HEK293T (cell line): ENCODE measurements around the gene ANO2.

ENCODE experiments used
- CTCF ChIA-PET: fragments of 350-600 bp; formaldehyde crosslinking; extraction: SDS; loops from one replicate; lab custom pipeline; 2021; ENCODE audit warnings: antibody characterized with exemption, inconsistent platforms; lab: Yijun Ruan, JAX
- POLR2A ChIA-PET: fragments of 350-600 bp; formaldehyde crosslinking; extraction: SDS; loops from one replicate; lab custom pipeline; 2020; ENCODE audit warnings: antibody characterized with exemption, inconsistent platforms; lab: Yijun Ruan, JAX
- DNase-seq: peaks from one replicate; pipeline ENCODE4 v3.0.0; 2012; ENCODE audit warnings: mixed read lengths; ENCODE audit errors: extremely low spot score
- ARNT ChIP-seq: fragments of 450-650 bp; IDR thresholded peaks from 2 replicates; pipeline ENCODE4 v1.6.1; 2017; ENCODE audit warnings: mild to moderate bottlenecking
- BHLHE40 ChIP-seq: fragments of 450-650 bp; IDR thresholded peaks from 2 replicates; pipeline ENCODE4 v1.6.1; 2016; ENCODE audit warnings: mild to moderate bottlenecking, moderate library complexity, borderline replicate concordance
- CTBP1 ChIP-seq: fragments of 450-650 bp; IDR thresholded peaks from 2 replicates; pipeline ENCODE4 v1.6.1; 2016; ENCODE audit warnings: borderline replicate concordance
- ELF4 ChIP-seq: fragments of 450-650 bp; IDR thresholded peaks from 2 replicates; pipeline ENCODE4 v1.6.1; 2017; ENCODE audit warnings: antibody characterized with exemption
- FOXA1 ChIP-seq: fragments of 450-650 bp; IDR thresholded peaks from 2 replicates; pipeline ENCODE4 v1.6.1; 2016; ENCODE audit warnings: mild to moderate bottlenecking
- FOXK2 ChIP-seq: fragments of 450-650 bp; IDR thresholded peaks from 2 replicates; pipeline ENCODE4 v1.6.1; 2016; ENCODE audit warnings: mild to moderate bottlenecking
- FOXM1 ChIP-seq: fragments of 450-650 bp; IDR thresholded peaks from 2 replicates; pipeline ENCODE4 v1.6.1; 2017; ENCODE audit warnings: mild to moderate bottlenecking, borderline replicate concordance
- HDGF ChIP-seq: fragments of 450-650 bp; IDR thresholded peaks from 2 replicates; pipeline ENCODE4 v1.6.1; 2017; ENCODE audit warnings: antibody characterized with exemption, borderline replicate concordance
- L3MBTL2 ChIP-seq: fragments of 450-650 bp; conservative IDR thresholded peaks from 2 replicates; pipeline ENCODE4 v1.6.1; 2016; ENCODE audit warnings: mild to moderate bottlenecking
- LEF1 ChIP-seq: fragments of 450-650 bp; IDR thresholded peaks from 2 replicates; pipeline ENCODE4 v1.6.1; 2017; ENCODE audit warnings: mild to moderate bottlenecking, borderline replicate concordance
- NFRKB ChIP-seq: fragments of 450-650 bp; IDR thresholded peaks from 2 replicates; pipeline ENCODE4 v1.6.1; 2016; ENCODE audit warnings: mild to moderate bottlenecking, moderate library complexity
- SP1 ChIP-seq: fragments of 450-650 bp; IDR thresholded peaks from 2 replicates; pipeline ENCODE4 v1.6.1; 2017
- SUZ12 ChIP-seq: fragments of 450-650 bp; IDR thresholded peaks from 2 replicates; pipeline ENCODE4 v1.6.1; 2016; ENCODE audit warnings: mild to moderate bottlenecking
- TARDBP ChIP-seq: fragments of 450-650 bp; IDR thresholded peaks from 2 replicates; pipeline ENCODE4 v1.6.1; 2016
- ZNF384 ChIP-seq: fragments of 450-650 bp; IDR thresholded peaks from 2 replicates; pipeline ENCODE4 v1.6.1; 2016
- TF ChIP-seq, protein P1 (sequence below): fragments of 450-650 bp; IDR thresholded peaks from 2 replicates; pipeline ENCODE4 v1.6.1; 2016

The ANO2 gene

DNA sequence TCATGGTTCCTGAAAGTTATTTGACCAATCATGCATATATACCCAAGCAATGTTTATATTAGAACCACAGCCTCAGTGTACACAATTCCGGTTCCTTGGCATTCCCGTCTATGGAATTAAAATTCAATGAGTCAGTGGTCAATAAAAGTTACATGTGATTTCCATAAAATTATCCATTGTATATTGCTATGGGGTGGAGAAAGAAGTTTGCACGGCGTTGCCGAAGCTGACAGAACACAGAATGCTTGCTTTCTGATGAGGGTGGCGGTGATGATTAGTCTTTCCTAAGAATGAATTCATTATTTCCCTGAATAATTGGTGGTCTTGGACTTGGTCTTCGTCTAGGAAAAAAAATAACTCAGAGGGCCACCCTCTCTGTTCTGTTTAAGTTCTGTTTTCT, 214.1 kb downstream of the ANO2 start:
- CTCF ChIA-PET: interaction anchor here (1.8 kb wide), 1 partner anchor 14 kb away, joined by 4 read pairs; no protein-coding TSS in a partner anchor

DNA sequence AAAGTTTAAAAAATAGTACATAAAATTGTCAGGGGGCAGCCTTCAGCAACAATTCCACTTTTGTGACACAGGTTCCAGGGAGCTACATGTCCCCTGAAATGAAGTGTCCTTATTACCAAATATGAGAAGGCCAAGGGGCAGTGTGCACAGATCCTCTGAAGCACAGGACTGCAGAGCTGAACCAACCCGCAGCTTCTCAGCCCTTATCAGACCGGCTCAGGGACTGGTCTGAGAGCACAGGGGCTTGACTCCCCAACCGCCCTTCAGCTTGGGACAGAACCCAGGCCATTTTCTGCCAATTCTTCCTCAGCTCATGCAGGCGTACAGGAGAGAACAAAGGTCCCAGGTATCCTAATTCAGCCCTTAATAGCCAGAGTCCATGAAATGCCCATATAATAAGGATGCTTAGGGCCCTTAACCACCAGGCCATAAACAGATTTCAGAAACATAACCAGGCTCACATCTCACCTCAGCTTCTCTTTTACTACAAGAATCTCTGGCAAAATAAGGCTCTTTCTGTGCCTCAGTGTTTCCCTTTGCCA, 221.3 kb downstream of the ANO2 start:
- no peak for DNase-seq
- TF ChIP-seq L3MBTL2 (no peak), LEF1 (no peak), SP1 (no peak), TARDBP (no peak), NFRKB (no peak), BHLHE40 (no peak), ARNT (no peak), FOXA1 (no peak), ZNF384 (no peak), ELF4 (no peak), FOXM1 (no peak), CTBP1 (no peak), SUZ12 (no peak), HDGF (no peak), FOXK2 (no peak)
- TF ChIP-seq, protein P1, sequence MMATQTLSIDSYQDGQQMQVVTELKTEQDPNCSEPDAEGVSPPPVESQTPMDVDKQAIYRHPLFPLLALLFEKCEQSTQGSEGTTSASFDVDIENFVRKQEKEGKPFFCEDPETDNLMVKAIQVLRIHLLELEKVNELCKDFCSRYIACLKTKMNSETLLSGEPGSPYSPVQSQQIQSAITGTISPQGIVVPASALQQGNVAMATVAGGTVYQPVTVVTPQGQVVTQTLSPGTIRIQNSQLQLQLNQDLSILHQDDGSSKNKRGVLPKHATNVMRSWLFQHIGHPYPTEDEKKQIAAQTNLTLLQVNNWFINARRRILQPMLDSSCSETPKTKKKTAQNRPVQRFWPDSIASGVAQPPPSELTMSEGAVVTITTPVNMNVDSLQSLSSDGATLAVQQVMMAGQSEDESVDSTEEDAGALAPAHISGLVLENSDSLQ: no peak
- CTCF ChIA-PET: no interaction called here
- POLR2A ChIA-PET: no interaction called here

More for the DNA sequence above, 214.1 kb downstream of the ANO2 start:
- TF ChIP-seq HDGF (no peak), TARDBP (no peak), FOXK2 (no peak), BHLHE40 (no peak), L3MBTL2 (no peak), FOXM1 (no peak), LEF1 (no peak), SUZ12 (no peak), ELF4 (no peak), CTBP1 (no peak), NFRKB (no peak), SP1 (no peak), ARNT (no peak)
- TF ChIP-seq, protein P1: no peak
- DNase-seq: no peak
- POLR2A ChIA-PET: no interaction called here

DNA sequence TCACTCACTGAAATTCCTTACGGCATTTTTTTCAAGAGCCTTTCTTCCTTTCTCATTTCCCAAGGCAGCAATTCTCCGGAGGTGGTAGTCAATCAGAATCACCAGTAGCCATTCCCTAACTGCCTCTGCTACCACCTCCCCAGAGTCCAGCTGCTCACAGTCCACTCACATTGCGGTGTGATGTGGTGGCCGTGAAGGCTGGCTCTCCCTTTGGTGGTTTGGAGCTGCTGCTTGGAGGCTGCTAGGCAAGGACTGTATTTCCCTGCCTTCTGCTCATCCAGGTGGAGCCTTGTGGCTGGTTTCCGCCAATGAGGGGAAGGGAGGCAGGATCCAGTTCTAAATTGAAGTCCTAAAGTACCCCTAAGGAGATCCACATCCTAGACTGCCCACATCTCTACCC, 222.0 kb downstream of the ANO2 start:
- no peak for DNase-seq
- no peak for TF ChIP-seq TARDBP
- TF ChIP-seq SUZ12: no peak
- no peak for TF ChIP-seq FOXK2
- no peak for TF ChIP-seq HDGF
- no peak for TF ChIP-seq FOXA1
- no peak for TF ChIP-seq NFRKB
- TF ChIP-seq BHLHE40: no peak
- ChIA-PET POLR2A (no interaction called here), CTCF (no interaction called here)

DNA sequence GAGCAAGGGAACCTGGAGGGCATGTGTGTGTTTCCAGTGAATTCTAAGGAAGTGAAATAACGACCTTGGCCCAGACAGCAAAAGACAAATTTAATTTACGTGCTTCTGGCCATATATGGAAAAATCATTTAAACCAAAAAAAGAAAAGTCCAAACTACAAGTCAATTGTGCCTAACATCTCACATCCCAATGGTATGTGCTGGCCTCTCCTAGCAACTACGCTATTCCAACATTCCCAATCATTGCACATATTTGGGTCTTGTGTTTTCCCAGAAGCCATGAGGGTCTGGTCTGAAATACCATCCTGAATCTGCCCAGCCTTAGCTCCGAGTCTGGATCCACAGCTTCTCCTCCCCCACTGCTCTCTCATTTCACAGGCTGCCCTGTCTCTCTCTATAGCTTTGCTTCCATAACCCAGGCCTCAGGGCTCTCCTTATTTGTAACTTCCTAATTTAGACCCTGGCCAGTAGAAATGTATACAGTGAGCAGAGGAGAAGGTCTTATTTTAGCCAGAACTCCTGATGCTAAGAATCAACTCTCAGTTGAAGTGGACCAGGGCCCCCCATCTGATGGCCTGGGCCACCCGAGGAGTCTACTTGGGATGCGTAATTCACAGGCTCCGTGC, 224.6 kb downstream of the ANO2 start:
- CTCF ChIA-PET: no interaction called here

DNA sequence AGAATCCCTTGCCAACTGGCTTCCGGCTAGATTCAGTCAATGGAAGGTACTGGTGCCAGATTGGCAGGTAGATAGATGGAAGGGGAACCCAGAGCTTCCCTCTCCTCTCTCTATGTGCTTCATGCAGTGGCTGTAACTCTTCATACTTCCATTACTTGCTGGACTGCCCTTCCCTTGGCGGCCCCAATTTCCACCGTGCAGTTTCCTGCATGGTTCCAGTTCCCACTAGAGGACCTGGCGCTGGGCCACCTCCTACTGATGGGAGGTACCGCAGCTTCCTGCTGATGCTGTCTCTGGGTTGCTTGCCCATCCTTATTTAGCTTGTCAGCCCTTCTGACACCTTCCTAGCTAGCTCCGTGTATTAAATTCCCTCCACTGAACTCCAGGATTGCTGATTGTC, 226.4 kb downstream of the ANO2 start:
- CTCF ChIA-PET: interaction anchor here (0.6 kb wide), 1 partner anchor 320 kb away, joined by 3 read pairs; no protein-coding TSS in a partner anchor
- DNase-seq: no peak
- TF ChIP-seq TARDBP: no peak
- no peak for TF ChIP-seq CTBP1
- no peak for TF ChIP-seq SUZ12
- TF ChIP-seq FOXA1: no peak
- TF ChIP-seq FOXM1: no peak
- no peak for TF ChIP-seq BHLHE40
- TF ChIP-seq LEF1: no peak
- no peak for TF ChIP-seq ARNT
- TF ChIP-seq ZNF384: no peak
- no peak for TF ChIP-seq NFRKB
- no peak for TF ChIP-seq ELF4
- TF ChIP-seq SP1: no peak
- no peak for TF ChIP-seq HDGF
- TF ChIP-seq, protein P1: no peak
- no peak for TF ChIP-seq FOXK2
- no peak for TF ChIP-seq L3MBTL2
- POLR2A ChIA-PET: no interaction called here

More for the DNA sequence above, 224.6 kb downstream of the ANO2 start:
- POLR2A ChIA-PET: no interaction called here
- no peak for DNase-seq
- TF ChIP-seq FOXM1 (no peak), FOXA1 (no peak), ZNF384 (no peak), HDGF (no peak), L3MBTL2 (no peak), BHLHE40 (no peak), LEF1 (no peak), SP1 (no peak), NFRKB (no peak), CTBP1 (no peak), ELF4 (no peak)

DNA sequence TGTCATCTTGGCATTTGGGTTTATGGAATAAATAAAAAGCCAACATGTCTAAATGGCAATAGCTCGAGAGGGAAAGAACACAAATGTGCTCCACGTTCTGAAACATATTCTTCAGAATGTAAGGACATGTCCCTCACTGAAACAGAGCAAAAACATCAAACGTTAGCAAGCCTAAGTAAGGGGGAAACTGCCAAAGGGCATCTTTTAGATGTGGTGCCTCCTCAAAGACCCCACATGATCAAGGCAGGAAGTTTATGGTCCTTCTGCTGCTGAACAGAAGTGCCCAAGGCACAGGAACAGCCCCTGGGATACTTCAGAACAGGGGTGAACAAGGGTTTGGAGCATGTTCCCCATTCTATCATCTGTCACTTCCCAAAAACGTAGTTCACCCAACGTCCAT, 227.0 kb downstream of the ANO2 start:
- CTCF ChIA-PET: interaction anchor here (1.6 kb wide), 1 partner anchor 27 kb away, joined by 3 read pairs; no protein-coding TSS in a partner anchor
- POLR2A ChIA-PET: no interaction called here
- TF ChIP-seq, protein P1: no peak
- TF ChIP-seq FOXA1: no peak
- TF ChIP-seq ARNT: no peak
- no peak for DNase-seq
